ENCODE data around the gene ETS1.

DNA sequence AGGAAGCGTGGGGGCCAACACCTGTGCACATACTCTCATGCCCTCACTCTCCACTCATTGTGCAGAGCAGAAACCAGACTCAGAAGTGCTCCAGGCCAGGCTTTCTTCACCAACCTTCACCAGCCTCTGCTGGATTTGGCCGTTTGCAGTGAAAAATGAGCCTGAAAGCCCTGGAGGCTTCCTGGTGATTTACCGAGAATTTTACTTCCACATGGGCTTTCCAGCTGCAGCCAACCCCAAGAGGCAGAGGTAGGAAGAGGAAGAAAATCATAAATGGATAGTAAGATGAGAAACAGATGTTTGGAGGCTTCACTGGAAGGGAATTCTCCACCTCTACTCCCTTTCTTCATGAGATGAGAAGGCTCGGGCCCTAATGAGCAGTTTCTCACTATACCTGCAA is 155.4 kb downstream of the ETS1 start:
- TF ChIP-seq CTCF (IDR thresholded peaks at IDR 0.05): no peak
- no peak for TF ChIP-seq POLR2A (IDR thresholded peaks at IDR 0.05)

All from Peyer's patch (tissue), 4 donors.